GM18867 (cell line): Measurements from ENCODE around the gene FURIN.
"Not testable (repeated sequence)": the region's sequence is repeated elsewhere in the genome, so short reads cannot be mapped to it uniquely, and the experiment has no call there.

Experiments
- ATAC-seq: cut with Tn5 transposase; IDR thresholded peaks from one replicate; pipeline ENCODE4 v1.9.1; 2021; ENCODE audit warnings: mild to moderate bottlenecking, moderate library complexity; ENCODE audit not compliant: unreplicated experiment

Gene FURIN

DNA sequence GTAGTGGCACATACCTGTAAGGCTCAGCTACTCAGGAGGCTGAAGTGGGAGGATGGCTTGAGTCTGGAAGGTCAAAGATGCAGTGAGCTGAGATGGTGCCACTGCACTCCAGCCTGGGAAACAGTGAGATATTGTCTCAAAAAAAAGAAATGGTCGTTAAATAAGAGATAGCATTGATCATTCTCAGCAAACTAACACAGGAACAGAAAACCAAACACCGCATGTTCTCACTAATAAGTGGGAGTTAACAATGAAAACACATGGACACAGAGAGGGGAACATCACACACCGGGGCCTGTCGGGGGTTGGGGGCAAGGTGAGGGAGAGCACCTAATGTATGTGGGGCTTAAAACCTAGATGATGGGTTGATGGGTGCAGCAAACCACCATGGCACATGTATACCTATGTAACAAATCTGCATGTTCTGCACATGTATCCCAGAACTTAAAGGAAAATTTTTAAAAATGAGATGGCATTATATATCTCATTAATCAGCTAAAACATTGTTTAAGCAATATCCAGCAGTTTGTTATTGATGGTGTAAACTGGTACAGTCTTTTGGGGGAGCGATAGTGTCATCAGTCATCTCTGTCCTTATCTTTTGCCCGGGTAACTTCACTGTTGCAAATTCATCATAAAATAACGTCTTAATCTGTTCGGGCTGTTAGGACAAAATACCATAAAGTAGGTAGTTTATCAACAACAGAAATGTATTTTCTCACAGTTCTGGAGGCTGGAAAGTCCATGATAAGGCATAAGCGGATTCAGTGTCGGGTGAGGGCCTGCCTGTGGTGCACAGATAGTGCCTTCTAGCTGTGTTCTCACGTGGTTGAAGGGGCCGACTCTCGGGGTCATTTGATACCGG lies 33.0 kb downstream of the FURIN start:
- ATAC-seq = no peak

DNA sequence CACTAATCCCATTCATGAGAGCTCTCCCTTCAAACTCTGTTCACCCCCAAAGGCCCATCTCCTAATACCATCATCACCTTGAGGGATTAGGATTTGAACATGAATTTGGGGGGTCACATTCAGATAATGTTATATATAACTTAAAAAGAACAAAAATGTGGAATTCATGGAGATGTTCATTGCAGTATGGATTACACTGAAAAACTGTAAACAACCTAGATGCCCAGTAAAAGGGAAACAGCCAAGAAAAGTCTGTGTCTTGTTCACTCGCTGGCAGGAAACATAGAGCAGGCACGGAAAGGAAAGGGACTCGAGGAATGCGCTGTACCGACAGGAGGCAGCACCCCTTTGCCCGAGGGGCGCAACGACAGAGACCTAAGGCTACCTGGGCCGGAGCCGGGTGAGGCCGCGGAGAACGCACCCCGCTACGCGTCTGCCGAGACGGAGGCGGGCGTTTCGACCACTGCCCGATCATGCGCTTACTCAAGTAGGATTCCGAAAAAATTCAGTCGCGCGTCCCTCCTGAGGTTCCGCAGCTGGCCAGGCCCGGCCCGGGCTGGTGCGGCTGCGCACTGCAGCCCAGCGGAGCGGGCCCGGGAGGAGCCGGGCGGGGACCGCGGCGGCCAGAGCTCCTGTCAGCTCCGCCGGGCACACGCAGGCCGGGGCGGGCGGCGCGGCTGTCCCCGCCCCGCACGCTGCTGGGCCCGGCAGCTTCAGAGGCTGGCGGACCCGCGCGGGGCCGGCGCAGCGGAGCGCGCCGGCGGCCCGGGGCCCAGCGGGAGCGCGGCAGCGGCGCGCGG lies 33.9 kb downstream of the FURIN start:
- peak; percentile 74 for ATAC-seq

DNA sequence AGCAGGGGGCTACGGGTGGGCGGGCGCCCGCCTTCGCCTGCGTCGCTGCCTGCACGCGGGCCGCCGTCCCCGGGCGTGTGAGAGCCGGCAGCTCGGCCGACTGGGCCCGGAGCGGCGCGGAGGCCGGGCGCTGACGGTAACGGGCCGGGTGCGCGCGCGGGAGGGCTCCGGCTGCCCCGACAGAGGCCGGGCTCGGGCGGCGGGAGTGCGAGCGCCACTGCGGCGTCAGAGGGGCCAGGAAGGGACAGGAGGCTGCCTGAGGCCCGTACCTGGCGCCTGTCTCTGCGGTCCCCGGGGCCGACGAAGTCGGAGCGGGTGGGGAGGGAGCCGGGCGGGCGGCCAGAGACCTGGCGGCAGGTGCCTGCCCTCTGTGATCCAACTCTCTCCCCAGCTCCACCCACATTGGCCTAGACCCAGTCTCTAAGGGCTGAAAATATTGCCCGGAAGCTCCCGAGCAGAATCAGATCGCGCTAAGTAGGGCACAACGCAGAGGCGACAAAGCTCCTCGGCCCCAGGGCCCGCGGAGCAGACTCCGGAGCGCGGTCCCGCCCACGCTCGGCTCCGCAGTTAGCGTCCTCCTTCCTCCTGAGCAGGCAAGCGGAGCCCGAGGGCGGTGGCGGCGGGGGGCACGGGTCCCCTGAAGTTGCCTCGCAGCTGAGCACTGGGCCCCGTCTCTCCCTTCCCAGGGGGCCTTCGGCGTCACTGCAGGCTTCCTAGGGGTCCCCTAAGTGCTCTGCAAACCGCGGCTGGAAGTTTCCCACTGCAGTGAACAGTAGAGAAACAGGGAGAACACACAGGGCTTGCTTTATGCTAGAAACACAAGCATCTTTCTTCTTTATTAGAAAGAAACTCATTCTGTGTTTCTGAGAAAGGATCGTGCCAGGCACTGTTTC lies 34.7 kb downstream of the FURIN start, which contains the start of gene MAN2A2:
MAN2A2 (plus strand) TSS at position 463 of the 893 bp plus-strand sequence. CDS start 906 bp downstream, outside the sequence.
- ATAC-seq = peak; percentile 49

DNA sequence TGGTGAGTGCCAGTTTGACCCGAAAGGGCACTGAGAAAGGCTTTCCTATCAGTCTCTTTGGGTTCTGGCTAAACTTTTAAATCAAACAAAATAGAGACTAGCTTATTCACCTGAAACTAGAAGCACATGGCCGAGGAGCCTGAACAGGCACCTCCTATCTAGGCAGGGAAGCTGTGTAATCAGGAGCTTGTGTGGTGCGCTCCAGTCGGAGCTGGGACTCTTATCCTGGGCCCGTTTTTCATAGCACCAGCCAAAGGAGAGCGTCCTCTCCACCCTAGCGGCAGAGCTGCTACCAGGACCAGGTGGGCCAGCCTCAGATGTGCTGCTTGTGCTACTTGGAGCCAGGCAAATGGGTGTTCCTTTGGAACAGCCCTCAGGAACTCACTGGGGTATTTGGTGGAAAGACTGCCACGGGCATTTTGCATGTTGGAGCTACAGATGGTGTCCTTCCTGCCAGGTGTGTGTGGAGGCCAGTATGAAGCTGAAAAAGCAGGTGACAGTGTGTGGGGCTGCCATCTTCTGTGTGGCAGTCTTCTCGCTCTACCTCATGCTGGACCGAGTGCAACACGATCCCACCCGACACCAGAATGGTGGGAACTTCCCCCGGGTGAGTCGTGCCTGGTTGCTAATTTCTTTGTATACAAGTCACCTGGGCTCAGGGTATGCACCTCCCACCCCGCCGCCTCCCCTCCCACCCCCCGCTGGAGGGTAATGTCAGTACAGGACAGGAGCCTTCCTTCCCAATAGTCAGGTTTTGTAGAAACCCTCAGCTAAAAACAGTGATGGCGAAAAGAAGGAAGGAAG lies 35.5 kb downstream of the FURIN start:
- no peak for ATAC-seq

DNA sequence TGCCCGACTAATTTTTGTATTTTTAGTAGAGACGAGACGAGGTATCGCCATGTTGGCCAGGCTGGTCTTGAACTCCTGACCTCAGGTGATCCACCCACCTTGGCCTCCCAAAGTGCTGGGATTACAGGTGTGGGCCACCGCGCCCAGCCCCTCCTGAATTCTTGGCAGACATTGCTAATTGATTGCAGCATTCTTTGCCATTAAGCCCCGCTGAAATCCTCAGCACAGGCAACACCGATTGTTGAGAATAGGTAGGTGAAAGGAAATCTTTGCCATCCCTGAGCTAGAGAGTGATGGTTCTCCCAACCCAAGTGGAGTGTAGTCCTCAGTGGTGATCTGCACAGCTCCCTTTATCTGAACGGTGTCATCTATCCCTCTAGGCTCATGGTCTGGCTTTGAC lies 36.4 kb downstream of the FURIN start:
- no peak for ATAC-seq

DNA sequence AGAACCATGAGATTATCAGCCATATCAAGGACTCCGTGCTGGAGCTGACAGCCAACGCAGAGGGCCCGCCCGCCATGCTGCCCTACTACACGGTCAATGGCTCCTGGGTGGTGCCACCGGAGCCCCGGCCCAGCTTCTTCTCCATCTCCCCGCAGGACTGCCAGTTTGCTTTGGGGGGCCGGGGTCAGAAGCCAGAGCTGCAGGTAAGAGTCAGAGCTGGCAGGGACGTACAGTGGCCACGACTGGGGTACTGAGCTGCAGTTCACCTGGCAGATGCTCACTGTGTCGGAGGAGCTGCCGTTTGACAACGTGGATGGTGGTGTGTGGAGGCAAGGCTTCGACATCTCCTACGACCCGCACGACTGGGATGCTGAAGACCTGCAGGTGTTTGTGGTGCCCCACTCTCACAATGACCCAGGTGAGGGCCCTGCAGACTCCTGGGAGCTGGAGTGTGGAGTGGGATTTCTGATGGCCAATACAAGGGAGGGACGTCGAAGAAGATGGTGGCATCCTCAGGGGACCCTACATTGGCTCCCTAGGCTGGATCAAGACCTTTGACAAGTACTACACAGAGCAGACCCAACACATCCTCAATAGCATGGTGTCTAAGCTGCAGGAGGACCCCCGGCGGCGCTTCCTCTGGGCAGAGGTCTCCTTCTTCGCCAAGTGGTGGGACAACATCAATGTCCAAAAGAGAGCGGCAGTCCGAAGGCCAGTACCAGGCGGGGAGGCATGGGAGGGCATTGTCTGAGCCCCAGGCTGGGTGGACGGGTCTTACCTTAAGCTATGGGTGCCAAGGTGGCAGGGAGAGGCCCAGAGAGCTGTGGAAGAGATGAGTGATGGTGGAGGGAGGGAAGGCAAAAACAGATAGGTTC lies 37.2 kb downstream of the FURIN start:
- no peak for ATAC-seq

DNA sequence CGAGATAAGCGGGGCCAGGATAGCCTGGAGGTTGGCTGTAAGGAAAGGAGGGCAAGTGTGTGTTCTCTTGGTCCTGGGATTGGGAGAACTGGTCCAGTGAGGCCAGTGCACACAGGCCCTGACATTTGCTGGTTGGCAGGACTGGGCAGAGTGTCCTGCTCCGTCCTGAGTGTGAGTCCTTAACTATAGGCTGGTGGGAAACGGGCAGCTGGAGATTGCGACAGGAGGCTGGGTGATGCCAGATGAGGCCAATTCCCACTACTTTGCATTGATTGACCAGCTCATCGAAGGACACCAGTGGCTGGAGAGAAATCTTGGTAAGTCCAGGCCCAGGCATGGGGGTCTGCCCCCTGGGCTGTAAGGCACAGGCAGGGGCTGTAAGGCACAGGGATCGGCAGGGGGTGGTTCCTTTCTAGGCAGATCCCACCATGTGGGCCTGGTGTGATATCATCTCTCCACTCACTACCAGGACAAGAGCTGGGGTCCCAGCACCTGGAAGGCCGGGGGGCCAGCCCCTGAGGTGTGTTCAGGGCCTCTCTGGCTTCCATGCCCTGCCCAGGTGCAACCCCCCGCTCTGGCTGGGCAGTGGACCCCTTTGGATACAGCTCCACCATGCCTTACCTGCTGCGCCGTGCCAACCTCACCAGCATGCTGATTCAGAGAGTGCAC lies 37.9 kb downstream of the FURIN start:
- ATAC-seq = no peak

DNA sequence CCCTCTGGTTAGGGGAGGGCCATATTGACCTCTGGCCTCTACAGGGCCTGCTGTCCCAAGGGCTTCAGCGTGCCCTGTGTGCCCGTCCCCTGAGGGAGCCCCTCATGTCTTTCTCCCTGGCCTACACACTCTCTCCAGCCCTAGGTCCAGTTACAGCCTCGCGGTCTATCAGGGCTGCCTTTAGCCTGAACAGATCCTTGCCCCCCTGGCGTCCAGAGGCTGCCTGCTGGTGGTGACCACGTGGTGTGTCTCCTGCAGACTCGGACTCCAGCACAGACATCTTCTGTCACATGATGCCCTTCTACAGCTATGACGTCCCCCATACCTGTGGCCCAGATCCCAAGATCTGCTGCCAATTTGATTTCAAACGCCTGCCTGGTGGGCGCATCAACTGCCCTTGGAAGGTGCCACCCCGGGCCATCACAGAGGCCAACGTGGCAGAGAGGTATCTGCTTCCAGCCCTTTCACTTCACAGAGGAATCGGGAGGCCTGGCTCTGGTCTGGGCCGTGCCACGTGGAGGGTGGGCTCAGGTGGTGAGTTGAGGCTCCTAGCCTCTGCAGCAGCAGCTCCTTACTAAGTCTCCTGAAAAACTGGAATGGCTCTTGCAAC lies 38.8 kb downstream of the FURIN start:
- ATAC-seq = no peak

DNA sequence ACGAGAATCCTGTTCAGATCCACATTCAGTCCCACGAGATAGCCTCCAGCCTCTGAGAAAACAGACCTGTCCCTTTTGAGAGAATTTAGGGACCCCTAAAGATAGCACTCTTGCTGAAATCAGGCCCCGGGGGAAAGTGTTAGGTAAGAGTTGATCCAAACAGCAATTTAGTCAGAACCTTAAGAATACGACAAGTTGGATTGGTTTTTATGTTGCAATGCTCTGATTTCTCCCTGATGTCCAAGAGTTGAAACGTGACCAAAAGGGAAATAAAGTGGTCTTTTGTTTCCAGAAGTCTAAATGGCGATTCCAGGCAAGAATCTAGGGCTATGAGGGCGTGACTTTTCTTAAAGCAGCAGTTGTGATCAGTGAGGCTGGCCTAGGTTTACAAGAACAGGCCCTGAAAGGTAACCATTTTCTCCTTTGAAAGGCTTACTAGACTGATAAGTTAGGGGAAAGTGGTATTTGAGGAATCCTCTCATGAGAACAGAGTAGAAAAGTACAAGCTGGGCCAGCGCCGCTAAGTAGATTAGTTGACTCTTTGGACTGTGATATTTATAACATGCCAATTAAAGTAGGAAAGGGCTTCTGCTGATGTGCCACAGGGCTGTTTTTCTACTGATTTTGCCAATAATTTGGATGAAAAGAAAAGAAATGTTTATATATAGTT lies 39.6 kb downstream of the FURIN start:
- ATAC-seq = no peak

DNA sequence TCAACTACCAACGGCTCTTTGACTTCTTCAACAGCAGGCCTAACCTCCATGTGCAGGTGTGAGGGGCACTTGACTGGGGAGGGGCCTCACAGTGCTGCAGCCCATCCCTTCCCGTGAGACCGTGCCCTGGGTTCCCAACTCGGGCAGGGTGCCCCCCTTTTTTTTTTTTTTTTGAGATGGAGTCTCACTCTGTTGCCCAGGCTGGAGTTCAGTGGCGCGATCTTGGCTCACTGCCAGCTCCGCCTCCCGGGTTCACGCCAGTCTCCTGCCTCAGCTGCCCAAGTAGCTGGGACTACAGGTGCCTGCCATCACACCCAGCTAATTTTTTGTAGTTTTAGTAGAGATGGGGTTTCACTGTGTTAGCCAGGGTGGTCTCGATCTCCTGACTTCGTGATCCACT lies 41.1 kb downstream of the FURIN start:
- ATAC-seq = not testable (repeated sequence)

DNA sequence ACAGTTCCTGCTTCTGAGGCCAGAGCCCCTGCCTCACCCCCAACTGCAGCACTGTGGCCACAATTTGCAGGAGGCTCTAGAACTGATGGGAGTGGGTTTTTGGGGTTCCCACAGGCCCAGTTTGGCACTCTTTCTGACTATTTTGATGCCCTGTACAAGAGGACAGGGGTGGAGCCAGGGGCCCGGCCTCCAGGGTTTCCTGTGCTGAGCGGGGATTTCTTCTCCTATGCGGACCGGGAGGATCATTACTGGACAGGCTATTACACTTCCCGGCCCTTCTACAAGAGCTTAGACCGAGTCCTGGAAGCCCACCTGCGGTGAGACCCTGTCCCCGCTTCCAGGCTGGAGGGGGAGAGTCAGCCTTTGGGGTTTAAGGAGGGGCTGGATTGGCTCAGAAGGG lies 41.6 kb downstream of the FURIN start:
- ATAC-seq = no peak

DNA sequence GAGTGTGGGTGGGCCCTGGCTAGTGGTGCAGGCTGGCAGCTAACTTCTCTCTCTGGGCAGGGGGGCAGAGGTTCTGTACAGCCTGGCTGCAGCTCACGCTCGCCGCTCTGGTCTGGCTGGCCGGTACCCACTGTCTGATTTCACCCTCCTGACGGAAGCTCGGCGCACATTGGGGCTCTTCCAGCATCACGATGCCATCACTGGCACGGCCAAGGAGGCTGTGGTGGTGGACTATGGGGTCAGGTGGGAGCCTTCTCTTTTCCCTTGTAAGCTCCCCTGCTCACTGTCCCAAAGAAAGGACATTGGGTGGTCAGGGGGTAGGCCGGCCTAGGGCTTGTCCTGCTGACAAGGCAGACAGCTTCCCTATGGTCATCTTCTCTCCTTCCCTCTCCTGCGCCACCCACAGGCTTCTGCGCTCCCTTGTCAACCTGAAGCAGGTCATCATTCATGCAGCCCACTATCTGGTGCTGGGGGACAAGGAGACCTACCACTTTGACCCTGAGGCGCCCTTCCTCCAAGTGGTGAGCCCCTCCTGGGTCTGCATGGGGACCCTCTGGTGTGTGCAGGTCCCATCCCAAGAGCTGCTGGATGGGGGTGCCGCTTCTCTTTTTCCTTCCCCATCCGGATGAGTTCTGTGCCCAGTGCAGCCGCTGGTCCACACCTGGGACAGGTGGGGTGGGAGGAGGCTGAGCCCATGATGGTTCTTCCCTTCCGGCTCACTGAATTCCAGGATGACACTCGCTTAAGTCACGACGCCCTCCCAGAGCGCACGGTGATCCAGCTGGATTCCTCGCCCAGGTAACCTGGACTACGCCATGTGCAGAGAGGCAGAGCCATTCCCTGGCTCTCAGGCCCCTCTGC lies 42.3 kb downstream of the FURIN start:
- ATAC-seq = no peak

DNA sequence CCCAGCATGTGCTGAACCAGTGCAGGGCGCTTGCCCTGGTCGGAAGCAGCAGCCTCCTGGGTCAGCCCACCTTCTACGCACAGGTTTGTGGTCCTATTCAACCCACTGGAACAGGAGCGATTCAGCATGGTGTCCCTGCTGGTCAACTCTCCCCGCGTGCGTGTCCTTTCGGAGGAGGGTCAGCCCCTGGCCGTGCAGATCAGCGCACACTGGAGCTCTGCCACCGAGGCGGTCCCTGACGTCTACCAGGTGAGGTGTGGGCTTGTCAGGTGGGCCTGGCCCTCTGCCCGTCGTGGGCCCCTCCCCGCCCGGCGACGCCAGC lies 42.9 kb downstream of the FURIN start:
- ATAC-seq = no peak

DNA sequence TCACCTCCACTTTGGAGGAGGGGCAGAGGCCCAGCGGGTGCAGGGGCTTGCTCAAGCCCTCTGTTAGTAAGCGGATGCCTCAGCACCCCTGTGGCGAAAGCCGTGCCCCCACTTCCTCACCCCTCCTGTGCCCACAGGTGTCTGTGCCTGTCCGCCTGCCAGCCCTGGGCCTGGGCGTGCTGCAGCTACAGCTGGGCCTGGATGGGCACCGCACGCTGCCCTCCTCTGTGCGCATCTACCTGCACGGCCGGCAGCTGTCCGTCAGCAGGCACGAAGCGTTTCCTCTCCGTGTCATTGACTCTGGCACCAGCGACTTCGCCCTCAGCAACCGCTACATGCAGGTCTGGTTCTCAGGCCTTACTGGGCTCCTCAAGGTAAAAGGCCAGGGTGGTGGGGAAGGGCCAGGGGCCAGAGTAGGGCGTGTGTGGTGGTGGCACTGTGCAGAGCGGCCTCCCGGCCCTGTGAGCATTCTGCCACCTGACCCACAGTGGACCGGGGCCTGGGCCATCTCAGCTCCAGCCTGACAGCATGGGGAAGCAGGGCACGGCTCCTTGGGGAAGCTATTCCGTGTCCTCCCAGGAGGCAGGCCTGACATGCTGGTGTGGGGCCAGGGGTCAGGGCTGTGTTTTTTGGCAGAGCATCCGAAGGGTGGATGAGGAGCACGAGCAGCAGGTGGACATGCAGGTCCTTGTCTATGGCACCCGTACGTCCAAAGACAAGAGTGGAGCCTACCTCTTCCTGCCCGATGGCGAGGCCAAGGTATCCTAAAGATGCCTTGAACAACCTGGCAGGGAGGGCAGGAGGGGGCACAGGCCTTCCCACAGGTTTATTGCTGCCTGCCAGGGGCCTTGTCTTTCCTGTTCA lies 43.8 kb downstream of the FURIN start:
- no peak for ATAC-seq

DNA sequence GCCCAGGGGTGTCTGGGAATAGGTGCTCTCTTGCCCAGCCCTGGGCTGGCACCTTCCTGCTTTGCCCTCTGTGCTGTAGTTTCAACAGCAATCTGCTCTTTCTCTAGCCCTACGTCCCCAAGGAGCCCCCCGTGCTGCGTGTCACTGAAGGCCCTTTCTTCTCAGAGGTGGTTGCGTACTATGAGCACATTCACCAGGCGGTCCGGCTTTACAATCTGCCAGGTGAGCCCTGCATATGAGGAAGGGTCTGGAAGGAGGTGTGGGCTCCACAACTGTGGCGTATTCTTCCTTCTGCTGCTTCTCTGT lies 44.3 kb downstream of the FURIN start:
- ATAC-seq = no peak

DNA sequence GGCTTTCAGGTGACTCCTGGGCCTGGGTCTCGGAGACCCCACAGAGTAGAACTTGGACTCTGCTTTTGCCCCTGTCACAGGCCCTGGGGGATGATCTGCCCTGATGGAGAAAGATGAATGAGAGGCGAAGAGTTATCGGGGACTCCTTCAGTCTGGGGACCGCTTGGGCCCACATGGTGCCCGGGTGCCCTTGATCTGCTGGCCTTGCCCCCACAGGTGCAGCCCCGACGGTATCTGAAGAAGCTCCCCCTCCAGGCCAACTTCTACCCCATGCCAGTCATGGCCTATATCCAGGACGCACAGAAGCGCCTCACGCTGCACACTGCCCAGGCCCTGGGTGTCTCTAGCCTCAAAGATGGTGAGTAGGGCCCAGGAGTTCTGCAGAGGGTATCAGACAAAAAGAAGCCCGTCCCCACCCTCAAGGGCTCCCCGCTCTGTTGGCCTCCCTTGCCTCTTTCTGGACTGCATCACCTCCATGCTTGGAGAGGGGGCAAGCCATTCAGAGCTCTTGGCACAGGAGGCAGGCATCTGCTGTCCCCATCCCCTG lies 45.1 kb downstream of the FURIN start:
- no peak for ATAC-seq
